ENCODE data around the gene CLRN3.

DNA sequence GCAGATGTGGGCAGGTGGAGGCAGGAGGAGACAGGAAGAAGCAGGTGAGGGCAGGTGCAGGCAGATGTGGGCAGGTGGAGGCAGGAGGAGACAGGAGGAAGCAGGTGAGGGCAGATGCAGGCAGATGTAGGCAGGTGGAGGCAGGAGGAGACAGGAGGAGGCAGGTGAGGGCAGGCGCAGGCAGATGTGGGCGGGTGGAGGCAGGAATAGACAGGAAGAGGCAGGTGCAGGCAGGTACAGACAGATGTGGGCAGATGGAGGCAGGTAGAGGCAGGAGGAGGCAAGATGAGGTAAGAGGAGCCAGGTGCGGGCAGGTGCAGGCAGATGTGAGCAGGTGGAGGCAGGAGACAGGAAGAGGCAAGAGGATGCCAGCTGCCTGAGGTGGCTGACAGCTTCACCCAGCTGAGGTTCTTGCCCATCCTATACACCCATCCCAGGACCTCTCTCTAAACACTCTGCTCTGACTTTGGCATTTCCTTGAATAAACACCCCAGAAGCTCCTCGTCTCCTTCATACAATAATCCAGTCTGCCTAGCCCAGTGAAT is 47.1 kb upstream of the CLRN3 start:
- TF ChIP-seq CTCF (IDR thresholded peaks at IDR 0.05) (no peak), JUN (IDR thresholded peaks at IDR 0.05) (no peak), JUNB (IDR thresholded peaks at IDR 0.05) (no peak), POLR2A (IDR thresholded peaks at IDR 0.05; ENCODE audit: low read length) (no peak), NPAS2 (CRISPR knock-in tag; IDR thresholded peaks at IDR 0.05; ENCODE audit: borderline replicate concordance) (no peak), RAD21 (conservative IDR thresholded peaks at IDR 0.05 in 1 of 2, IDR thresholded peaks at IDR 0.05 in 1 of 2) (no peak), MAZ (IDR thresholded peaks at IDR 0.05; ENCODE audit: borderline replicate concordance, low read depth, low read length) (no peak), PBX3 (IDR thresholded peaks at IDR 0.05) (no peak), NR3C1 (IDR thresholded peaks at IDR 0.05) (no peak)
- TF ChIP-seq, protein P1, sequence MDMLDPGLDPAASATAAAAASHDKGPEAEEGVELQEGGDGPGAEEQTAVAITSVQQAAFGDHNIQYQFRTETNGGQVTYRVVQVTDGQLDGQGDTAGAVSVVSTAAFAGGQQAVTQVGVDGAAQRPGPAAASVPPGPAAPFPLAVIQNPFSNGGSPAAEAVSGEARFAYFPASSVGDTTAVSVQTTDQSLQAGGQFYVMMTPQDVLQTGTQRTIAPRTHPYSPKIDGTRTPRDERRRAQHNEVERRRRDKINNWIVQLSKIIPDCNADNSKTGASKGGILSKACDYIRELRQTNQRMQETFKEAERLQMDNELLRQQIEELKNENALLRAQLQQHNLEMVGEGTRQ (IDR thresholded peaks at IDR 0.05) = no peak

Measured in A549 (cell line).